ENCODE results near the gene CHRM5.

DNA sequence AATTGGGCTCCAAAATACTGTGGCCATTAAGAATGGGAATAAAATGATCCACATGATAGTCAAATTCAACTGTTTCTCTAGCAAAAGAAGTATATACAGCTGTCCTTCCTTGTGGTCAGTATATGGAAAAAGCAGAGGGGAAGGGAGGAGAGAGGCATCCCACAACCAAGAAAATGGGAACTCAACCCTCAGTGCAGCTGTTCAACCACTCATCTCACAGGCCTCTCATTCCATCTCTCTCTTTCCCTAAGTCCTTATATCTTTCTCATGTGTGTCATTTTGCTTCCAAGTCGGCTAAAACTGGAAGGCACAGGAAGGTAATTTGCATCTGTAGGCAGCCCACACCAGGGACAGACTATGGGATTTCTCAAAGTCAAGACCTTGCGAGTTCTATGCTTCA is 43.2 kb downstream of the CHRM5 start:
- TF ChIP-seq CTCF (IDR thresholded peaks at IDR 0.05) (no peak), POLR2A (IDR thresholded peaks at IDR 0.05) (no peak)

Data from uterus (tissue), 2 donors.